ENCODE results near the gene NEU3.

DNA sequence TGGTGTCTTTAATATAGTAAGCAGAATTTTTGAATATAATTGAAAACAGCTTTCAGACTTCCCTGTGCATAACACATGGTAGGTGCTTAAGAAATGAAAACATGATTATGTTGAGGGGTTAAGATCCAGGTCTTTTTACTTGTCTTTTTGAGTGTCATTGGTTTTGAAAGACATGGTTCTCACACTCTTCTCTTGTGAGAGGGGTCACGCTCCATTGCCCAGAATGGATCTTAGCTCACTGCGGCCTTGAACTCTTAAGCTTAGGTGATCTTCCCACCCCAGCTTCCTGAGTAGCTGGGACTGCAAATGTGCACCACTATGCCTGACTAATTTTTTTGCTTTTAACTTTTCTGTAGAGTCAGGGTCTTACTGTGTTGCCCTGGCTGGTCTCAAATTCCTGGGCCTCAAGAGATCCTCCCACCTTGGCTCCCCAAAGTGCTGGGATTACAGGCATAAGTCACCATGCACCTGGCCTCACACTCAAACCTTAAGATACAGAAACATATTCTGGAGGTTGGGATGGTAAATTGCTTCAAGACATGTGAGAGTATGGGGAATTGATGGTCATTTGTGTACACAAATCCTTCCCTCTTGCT lies 38.3 kb upstream of the NEU3 start:
- TF ChIP-seq, protein P1, sequence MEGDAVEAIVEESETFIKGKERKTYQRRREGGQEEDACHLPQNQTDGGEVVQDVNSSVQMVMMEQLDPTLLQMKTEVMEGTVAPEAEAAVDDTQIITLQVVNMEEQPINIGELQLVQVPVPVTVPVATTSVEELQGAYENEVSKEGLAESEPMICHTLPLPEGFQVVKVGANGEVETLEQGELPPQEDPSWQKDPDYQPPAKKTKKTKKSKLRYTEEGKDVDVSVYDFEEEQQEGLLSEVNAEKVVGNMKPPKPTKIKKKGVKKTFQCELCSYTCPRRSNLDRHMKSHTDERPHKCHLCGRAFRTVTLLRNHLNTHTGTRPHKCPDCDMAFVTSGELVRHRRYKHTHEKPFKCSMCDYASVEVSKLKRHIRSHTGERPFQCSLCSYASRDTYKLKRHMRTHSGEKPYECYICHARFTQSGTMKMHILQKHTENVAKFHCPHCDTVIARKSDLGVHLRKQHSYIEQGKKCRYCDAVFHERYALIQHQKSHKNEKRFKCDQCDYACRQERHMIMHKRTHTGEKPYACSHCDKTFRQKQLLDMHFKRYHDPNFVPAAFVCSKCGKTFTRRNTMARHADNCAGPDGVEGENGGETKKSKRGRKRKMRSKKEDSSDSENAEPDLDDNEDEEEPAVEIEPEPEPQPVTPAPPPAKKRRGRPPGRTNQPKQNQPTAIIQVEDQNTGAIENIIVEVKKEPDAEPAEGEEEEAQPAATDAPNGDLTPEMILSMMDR (IDR thresholded peaks at IDR 0.05), result no peak
- TF ChIP-seq POLR2A (IDR thresholded peaks at IDR 0.05) (no peak), POLR2AphosphoS5 (IDR thresholded peaks at IDR 0.05) (no peak)

All from upper lobe of left lung (tissue), 4 donors.